ENCODE data around the gene PPA2. TPM values are rescaled to one million over a fixed set of nuclear protein-coding genes. Genes with fewer than 3 reads are reported as not detected.

The PPA2 gene
- total RNA-seq, 3 donors from 2014 or later, result 78.3 to 130 (median 91.2) TPM

DNA sequence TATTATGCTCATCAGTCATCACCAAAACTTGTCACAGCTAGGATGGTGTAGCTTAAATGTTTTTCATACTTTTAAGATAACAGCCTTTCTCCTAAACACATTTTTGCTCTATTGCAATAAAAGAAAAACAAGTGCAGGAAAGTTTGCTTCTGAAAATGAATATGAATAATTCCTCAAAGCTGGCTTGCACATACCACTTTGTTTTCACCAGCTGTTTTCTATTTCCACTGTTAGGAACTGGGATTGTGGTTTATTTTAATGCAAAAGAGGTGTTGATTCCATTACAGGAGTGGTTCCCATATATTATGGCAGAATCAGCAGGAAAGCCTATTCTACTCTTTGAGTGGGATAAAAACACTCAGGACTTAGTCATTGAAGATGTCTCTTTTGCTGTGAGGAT, 145.9 kb downstream of the PPA2 start:
- TF ChIP-seq, protein P1, sequence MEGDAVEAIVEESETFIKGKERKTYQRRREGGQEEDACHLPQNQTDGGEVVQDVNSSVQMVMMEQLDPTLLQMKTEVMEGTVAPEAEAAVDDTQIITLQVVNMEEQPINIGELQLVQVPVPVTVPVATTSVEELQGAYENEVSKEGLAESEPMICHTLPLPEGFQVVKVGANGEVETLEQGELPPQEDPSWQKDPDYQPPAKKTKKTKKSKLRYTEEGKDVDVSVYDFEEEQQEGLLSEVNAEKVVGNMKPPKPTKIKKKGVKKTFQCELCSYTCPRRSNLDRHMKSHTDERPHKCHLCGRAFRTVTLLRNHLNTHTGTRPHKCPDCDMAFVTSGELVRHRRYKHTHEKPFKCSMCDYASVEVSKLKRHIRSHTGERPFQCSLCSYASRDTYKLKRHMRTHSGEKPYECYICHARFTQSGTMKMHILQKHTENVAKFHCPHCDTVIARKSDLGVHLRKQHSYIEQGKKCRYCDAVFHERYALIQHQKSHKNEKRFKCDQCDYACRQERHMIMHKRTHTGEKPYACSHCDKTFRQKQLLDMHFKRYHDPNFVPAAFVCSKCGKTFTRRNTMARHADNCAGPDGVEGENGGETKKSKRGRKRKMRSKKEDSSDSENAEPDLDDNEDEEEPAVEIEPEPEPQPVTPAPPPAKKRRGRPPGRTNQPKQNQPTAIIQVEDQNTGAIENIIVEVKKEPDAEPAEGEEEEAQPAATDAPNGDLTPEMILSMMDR (IDR thresholded peaks at IDR 0.05), result no peak
- intact Hi-C loops (cut with DNase I, micrococcal nuclease), result no loop called here
- ATAC-seq (no peak), DNase-seq (no peak)
- Histone ChIP-seq H3K36me3 (ENCODE audit: low read depth) (no peaks in the 10 kb centered on the region), H3K4me3 (no peak overlapping the region), H3K4me1 (ENCODE audit: low read depth) (no peaks in the 10 kb centered on the region), H3K9me3 (no peaks in the 10 kb centered on the region)

- Histone ChIP-seq H3K36me3 (ENCODE audit: low read depth) (no peaks in the 10 kb centered on the region), H3K4me3 (no peak overlapping the region), H3K9me3 (no peaks in the 10 kb centered on the region), H3K4me1 (ENCODE audit: low read depth) (no peaks in the 10 kb centered on the region)
- DNase-seq, result no peak
- intact Hi-C loops (cut with DNase I, micrococcal nuclease), result no loop called here
- TF ChIP-seq, protein P1 (IDR thresholded peaks at IDR 0.05), result no peak
- ATAC-seq, result no peak
Observed at GRCh38 chr4:105327222-105327621, 146.6 kb downstream of the PPA2 start.

Other genes starting within 250 kb of the PPA2 start
- gene ARHGEF38, start 78.6 kb upstream of the PPA2 start, total RNA-seq, result 10 to 100 TPM in 2 of 3 donors, 1 to 10 TPM in 1; 6.1 to 21.1 (median 17.8) TPM
- 10 to 100 TPM; 15.9 to 18.7 (median 17.1) TPM for gene INTS12, start 234.6 kb upstream of the PPA2 start, total RNA-seq
- 10 to 100 TPM in 2 of 3 donors, 1 to 10 TPM in 1; 6.7 to 11.6 (median 10.1) TPM for gene GSTCD, start 234.7 kb upstream of the PPA2 start, total RNA-seq